ENCODE data around the gene KLHL29. TPM values are rescaled to one million over a fixed set of nuclear protein-coding genes. Genes with fewer than 3 reads are reported as not detected.

KLHL29 gene
- total and polyA plus RNA-seq, 2 experiments from 2014 or later = 1.5 to 6.5 TPM

DNA sequence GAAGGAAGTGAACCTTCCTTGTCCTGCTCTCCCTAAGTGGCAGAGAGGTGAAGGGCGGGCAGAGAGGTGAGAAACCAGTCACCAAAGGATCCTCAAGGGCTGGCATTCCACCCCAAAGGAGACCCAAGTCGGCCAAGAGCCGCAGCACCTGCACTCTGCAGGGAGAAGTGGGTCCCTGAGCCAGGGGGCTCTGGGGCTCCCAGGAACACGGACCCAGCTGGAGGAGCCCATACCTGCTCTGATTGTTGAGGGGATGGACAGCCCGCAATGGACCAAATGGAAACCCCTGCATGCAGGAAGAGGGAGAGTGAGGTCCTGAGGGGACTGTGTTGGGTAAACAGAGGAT is 308.6 kb downstream of the KLHL29 start:
- DNase-seq (ENCODE audit: low spot score) (no peak), ATAC-seq (no peak)
- no peak overlapping the region for H3K4me3 Mint-ChIP-seq
- H3K36me3 Mint-ChIP-seq (ENCODE audit: low read depth) = peaks cover 6% of the 10 kb centered on the region; the same call in 1 of the 3 replicates
- TF ChIP-seq ZNF114 (CRISPR knock-in tag; IDR thresholded peaks at IDR 0.05) = no peak
- TF ChIP-seq, protein P1, sequence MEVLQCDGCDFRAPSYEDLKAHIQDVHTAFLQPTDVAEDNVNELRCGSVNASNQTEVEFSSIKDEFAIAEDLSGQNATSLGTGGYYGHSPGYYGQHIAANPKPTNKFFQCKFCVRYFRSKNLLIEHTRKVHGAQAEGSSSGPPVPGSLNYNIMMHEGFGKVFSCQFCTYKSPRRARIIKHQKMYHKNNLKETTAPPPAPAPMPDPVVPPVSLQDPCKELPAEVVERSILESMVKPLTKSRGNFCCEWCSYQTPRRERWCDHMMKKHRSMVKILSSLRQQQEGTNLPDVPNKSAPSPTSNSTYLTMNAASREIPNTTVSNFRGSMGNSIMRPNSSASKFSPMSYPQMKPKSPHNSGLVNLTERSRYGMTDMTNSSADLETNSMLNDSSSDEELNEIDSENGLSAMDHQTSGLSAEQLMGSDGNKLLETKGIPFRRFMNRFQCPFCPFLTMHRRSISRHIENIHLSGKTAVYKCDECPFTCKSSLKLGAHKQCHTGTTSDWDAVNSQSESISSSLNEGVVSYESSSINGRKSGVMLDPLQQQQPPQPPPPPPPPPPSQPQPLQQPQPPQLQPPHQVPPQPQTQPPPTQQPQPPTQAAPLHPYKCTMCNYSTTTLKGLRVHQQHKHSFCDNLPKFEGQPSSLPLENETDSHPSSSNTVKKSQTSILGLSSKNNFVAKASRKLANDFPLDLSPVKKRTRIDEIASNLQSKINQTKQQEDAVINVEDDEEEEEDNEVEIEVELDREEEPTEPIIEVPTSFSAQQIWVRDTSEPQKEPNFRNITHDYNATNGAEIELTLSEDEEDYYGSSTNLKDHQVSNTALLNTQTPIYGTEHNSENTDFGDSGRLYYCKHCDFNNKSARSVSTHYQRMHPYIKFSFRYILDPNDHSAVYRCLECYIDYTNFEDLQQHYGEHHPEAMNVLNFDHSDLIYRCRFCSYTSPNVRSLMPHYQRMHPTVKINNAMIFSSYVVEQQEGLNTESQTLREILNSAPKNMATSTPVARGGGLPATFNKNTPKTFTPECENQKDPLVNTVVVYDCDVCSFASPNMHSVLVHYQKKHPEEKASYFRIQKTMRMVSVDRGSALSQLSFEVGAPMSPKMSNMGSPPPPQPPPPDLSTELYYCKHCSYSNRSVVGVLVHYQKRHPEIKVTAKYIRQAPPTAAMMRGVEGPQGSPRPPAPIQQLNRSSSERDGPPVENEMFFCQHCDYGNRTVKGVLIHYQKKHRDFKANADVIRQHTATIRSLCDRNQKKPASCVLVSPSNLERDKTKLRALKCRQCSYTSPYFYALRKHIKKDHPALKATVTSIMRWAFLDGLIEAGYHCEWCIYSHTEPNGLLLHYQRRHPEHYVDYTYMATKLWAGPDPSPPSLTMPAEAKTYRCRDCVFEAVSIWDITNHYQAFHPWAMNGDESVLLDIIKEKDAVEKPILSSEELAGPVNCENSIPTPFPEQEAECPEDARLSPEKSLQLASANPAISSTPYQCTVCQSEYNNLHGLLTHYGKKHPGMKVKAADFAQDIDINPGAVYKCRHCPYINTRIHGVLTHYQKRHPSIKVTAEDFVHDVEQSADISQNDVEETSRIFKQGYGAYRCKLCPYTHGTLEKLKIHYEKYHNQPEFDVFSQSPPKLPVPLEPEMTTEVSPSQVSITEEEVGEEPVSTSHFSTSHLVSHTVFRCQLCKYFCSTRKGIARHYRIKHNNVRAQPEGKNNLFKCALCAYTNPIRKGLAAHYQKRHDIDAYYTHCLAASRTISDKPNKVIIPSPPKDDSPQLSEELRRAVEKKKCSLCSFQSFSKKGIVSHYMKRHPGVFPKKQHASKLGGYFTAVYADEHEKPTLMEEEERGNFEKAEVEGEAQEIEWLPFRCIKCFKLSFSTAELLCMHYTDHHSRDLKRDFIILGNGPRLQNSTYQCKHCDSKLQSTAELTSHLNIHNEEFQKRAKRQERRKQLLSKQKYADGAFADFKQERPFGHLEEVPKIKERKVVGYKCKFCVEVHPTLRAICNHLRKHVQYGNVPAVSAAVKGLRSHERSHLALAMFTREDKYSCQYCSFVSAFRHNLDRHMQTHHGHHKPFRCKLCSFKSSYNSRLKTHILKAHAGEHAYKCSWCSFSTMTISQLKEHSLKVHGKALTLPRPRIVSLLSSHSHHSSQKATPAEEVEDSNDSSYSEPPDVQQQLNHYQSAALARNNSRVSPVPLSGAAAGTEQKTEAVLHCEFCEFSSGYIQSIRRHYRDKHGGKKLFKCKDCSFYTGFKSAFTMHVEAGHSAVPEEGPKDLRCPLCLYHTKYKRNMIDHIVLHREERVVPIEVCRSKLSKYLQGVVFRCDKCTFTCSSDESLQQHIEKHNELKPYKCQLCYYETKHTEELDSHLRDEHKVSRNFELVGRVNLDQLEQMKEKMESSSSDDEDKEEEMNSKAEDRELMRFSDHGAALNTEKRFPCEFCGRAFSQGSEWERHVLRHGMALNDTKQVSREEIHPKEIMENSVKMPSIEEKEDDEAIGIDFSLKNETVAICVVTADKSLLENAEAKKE (CRISPR knock-in tag; IDR thresholded peaks at IDR 0.05) = no peak
- no peak for TF ChIP-seq POLR2AphosphoS5 (IDR thresholded peaks at IDR 0.05; ENCODE audit: low read depth)
- TF ChIP-seq ZNF331 (CRISPR knock-in tag; IDR thresholded peaks at IDR 0.05; ENCODE audit: low read depth) = no peak
- TF ChIP-seq STAT1 (IDR thresholded peaks at IDR 0.05; ENCODE audit: unreplicated experiment) = no peak
- TF ChIP-seq EZH2 (IDR thresholded peaks at IDR 0.05; ENCODE audit: low read depth, unreplicated experiment) = no peak
- no peak overlapping the region for H3K27ac Mint-ChIP-seq
- Histone ChIP-seq H4K20me1 (replicated peaks; ENCODE audit: insufficient read depth) (no peaks in the 10 kb centered on the region; the same call in 1 of the 2 replicates), H3K36me3 (ENCODE audit: insufficient read depth) (no peaks in the 10 kb centered on the region), H3K79me2 (replicated peaks; ENCODE audit: insufficient read depth) (no peaks in the 10 kb centered on the region), H3F3A (replicated peaks; ENCODE audit: low read depth) (no peaks in the 10 kb centered on the region), H3K4me1 (ENCODE audit: insufficient read depth) (no peaks in the 10 kb centered on the region), H3K9me2 (ENCODE audit: insufficient read depth) (no peaks in the 10 kb centered on the region), H3K4me3 (no peak overlapping the region), H3K27me3 (ENCODE audit: insufficient read depth) (no peaks in the 10 kb centered on the region), H2AFZ (no peak overlapping the region), H3K27ac (ENCODE audit: low read depth) (no peak overlapping the region), H3K4me2 (no peak overlapping the region)
- H3K9me3 Mint-ChIP-seq = no peaks in the 10 kb centered on the region; the same call in 2 of the 3 replicates
- H3K4me1 Mint-ChIP-seq = peaks cover 16% of the 10 kb centered on the region
- peaks cover 16% of the 10 kb centered on the region for H3K27me3 Mint-ChIP-seq (ENCODE audit: insufficient read depth, low read depth, poor library complexity)
